HG02623 (cell line): Measurements from ENCODE around the gene EFCAB10.

Experiments
- ATAC-seq: cut with Tn5 transposase; IDR thresholded peaks from one replicate; pipeline ENCODE4 v1.9.1; 2021; ENCODE audit warnings: moderate library complexity; ENCODE audit not compliant: unreplicated experiment

The EFCAB10 gene, protein sequence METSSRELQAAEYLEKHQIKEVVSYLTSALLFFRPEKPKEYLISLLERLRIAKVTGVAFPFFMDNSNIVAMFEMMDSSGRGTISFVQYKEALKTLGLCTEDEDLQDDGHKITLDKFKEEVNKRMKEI

GRCh38 chr7:105581066-105581811 lies at the start of gene EFCAB10:
TSS of gene EFCAB10 (minus strand) at chr7:105581493. CDS start at chr7:105581463, 30 bp downstream.
- peak; percentile 54 for ATAC-seq

DNA sequence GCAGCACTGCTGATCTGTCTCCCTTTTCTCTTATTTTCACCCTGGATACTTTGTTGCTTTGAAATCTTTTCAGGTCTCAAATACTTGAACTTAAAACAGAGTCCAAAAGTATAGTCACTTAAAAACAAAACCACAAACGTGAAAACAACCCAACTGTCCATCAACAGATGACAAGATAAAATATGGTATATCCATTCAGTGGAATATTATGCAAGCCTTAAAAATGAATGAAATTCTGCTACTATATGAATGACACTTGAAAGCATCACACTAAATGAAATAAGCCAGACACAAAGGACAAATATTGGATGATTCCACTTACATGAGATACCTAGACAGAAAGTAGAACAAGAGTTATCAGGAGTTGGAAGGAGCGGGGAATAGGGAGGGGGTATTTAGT lies 44.7 kb upstream of the EFCAB10 start:
- ATAC-seq, result no peak

DNA sequence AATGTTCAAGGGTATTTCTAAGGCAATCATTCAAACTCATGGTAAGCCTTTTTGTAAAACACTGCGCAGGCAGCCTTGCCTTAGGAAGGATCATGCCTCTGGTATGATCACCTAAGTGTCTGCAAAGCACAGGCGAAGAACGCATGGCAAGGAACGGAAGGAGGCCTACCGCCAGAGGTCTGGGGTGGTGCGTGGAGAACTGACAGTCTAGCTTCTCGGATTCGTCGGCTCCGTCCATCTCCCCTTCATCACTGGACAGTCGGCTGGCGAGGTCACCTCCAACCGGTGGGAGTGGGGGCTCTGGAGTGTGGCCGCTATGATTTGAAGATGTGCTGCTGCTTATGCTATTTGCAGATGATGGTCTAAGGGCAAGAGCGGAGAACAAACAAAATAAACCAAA lies 42.6 kb upstream of the EFCAB10 start:
- ATAC-seq, result no peak

- no peak for ATAC-seq
These were observed 42.1 kb upstream of the EFCAB10 start for GRCh38 chr7:105623378-105623777.

- ATAC-seq, result no peak
These were observed 40.9 kb upstream of the EFCAB10 start for GRCh38 chr7:105622106-105622731.

DNA sequence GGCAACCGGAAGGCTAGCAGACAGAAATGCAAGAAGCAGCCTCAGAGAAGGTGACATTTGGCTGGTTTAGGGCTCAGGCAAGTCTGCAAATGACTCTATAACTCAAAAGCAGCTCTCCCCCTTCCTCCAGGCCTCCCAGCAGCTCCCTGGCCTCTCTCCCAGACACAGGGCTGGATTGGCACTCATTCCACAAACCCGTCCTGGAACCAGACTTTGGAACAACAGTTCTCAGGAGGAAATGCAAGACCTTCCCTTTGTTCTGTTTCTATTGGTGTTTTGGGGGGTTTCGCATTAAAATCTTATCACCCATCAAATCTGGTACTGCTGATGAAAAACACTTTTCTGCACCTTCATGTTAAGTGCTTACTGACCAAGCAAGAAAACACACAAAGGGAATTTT lies 40.3 kb upstream of the EFCAB10 start:
- ATAC-seq, result no peak

DNA sequence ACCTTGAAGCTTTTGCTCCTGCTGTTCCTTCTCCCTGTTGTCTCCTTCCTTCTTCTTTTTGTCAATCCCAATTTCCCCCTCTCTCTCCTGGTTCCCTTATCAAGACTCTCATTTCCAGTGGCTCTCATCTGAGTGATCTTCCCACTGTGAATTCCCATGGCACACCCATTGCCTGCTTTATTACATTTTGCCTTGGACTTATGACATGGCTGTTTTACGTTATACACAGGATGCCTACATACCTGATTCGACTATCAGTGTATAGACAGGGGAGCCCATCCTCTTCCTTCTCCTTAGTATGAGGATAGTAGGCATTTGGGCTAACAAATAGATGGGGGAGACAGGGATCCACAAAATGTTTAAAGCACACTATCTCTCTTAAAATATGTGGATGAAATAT lies 39.9 kb upstream of the EFCAB10 start:
- ATAC-seq, result no peak

GRCh38 chr7:105619590-105619989 lies 38.3 kb upstream of the EFCAB10 start:
- ATAC-seq, result no peak

- no peak for ATAC-seq
These were observed 36.7 kb upstream of the EFCAB10 start for GRCh38 chr7:105618016-105618296.

- no peak for ATAC-seq
These were observed 36.2 kb upstream of the EFCAB10 start for GRCh38 chr7:105617280-105618015.

DNA sequence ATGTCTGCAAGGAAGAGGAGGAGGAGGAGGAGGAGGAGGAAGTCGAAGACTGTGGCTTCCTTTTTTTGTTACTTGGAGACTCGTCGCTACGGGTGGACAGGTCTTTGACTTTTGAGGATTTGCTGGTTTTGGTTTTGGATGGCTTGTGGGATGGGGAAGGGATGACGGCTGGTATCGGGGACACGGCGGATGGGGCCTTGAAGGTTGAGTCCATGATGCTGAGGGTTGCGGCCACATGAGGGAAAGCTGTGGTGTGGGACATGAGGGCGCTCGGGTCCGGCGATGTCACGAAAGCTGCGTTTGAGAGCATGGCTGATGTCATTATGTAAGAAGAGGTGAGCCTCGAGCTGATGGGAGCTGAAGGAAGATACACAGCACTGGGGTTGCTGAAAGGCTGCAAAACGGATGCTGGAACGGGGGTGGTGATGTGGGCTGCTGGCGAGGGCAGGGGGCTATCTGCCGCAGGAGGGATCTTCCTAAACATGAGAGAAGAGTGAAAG lies 33.1 kb upstream of the EFCAB10 start:
- ATAC-seq, result no peak

GRCh38 chr7:105613611-105614330 lies 32.5 kb upstream of the EFCAB10 start:
- no peak for ATAC-seq

- ATAC-seq, result no peak
These were observed 31.5 kb upstream of the EFCAB10 start for GRCh38 chr7:105612806-105613205.

GRCh38 chr7:105611856-105612775 lies 30.8 kb upstream of the EFCAB10 start:
- ATAC-seq, result no peak

- no peak for ATAC-seq
These were observed 29.1 kb upstream of the EFCAB10 start for GRCh38 chr7:105610165-105610930.

GRCh38 chr7:105602325-105603305 lies 21.3 kb upstream of the EFCAB10 start:
- ATAC-seq, result no peak

DNA sequence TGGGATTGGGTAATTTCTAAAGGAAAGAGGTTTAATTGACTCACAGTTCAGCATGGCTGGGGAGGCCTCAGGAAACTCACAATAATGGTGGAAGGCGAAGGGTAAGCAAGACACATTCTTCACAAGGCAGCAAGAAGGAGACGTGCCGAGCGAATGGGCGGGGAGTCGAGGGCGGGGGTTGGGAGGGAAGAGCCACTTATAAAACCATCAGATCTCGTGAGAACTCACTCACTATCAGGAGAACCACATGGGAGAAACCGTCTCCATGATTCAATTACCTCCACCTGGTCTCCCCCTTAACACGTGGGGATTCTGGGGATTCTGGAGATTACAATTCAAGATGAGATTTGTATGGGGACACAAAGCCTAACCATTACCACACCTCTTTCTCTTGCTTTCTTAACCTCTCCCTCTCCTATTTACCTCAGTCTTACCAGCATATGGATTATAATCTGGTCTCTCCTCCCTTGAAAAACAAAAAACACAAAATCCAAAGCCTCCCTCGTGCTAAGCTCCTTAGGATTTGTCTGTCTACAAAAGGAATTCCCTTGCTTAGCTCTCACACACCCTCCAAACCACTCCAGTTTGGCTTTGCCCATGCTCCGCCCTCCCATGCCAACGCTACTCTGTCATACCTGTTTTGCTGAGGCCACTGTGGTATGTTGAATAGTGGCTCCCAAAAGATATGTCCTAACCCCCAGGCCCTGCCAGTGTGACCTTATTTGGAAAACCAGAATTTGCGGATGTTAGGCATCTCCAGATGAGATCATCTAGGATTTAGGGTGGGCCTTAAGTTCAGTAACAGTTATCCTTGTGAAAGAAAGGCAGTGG lies 19.6 kb upstream of the EFCAB10 start:
- no peak for ATAC-seq
